IPS-20b (cell line): ENCODE results near the gene ATG13.

Experiments
- H3K27ac ChIP-seq: one replicate; pipeline ENCODE4 v1.5.1; 2013; ENCODE audit warnings: low read length
- H3K27me3 ChIP-seq: 2 replicates; pipeline ENCODE4 v1.6.1; 2013; ENCODE audit warnings: mild to moderate bottlenecking, low read length, inconsistent platforms; ENCODE audit not compliant: insufficient read depth
- H3K36me3 ChIP-seq: 2 replicates; pipeline ENCODE4 v1.6.1; 2013; ENCODE audit warnings: low read depth, mild to moderate bottlenecking, inconsistent platforms, low read length, moderate library complexity; ENCODE audit not compliant: insufficient read depth
- H3K4me1 ChIP-seq: 2 replicates; pipeline ENCODE4 v1.6.1; 2013; ENCODE audit warnings: mild to moderate bottlenecking, control low read depth, inconsistent platforms, low read length, moderate library complexity; ENCODE audit not compliant: insufficient read depth
- H3K4me3 ChIP-seq: 2 replicates; pipeline ENCODE4 v1.5.1; 2013; ENCODE audit warnings: mild to moderate bottlenecking, low read length, inconsistent platforms
- H3K9ac ChIP-seq: 2 replicates; pipeline ENCODE4 v1.6.1; 2013; ENCODE audit warnings: low read depth, mild to moderate bottlenecking, inconsistent platforms, low read length, moderate library complexity
- H3K9me3 ChIP-seq: 2 replicates; pipeline ENCODE4 v1.6.1; 2013; ENCODE audit warnings: mild to moderate bottlenecking, low read depth, low read length, inconsistent platforms; ENCODE audit not compliant: insufficient read depth

ATG13 gene

DNA sequence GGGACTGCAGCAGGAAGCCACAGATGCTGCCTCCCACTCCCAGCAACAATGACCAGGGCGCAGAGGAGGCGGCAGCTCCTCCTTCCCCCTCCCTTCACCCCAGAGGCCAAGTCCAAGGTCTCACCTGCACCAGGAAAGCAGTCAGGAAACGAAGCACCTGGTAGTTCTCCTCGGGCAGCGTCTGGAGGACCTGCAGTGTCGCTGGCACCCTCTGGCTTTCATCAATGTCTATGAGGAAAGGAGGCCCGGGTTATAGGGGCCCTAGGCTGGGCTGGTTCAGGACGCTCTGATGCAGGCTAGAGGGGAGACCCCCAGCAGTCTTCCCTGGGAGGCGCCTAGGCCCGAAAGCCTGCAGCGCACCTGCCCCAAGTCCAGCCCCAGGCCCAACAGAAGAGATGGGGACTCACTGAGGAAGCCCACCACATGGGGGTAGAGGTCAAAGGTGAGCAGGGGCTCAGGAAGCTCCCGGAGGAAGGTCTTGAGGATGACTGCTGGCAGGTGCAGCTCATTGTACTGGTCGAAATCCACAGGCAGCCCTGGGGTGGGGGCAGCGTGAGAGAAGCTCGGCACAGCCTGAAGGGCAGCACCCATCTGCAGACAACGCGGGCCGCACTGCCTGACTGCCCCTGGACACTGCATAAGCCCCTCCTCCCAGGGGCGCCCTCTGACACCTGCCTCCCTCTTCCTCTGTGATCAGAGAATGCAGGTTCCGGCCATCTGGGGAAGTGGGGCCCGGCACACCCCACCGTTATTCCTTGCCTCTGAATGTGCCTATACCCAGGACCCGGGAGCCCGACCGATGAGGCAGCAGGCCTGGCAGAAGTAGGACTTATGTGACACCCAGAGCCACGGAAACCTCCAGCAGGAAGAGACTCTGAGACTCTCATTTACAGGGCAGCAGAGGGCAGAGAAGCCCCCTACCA lies 62.1 kb downstream of the ATG13 start:
- peaks cover 4% of the 10 kb centered on the region for H3K4me1 ChIP-seq
- H3K9me3 ChIP-seq: no peaks in the 10 kb centered on the region
- H3K27ac ChIP-seq: no peak overlapping the region
- H3K4me3 ChIP-seq: no peak overlapping the region
- H3K27me3 ChIP-seq: no peaks in the 10 kb centered on the region
- no peak overlapping the region for H3K9ac ChIP-seq
- peaks cover 17% of the 10 kb centered on the region for H3K36me3 ChIP-seq

DNA sequence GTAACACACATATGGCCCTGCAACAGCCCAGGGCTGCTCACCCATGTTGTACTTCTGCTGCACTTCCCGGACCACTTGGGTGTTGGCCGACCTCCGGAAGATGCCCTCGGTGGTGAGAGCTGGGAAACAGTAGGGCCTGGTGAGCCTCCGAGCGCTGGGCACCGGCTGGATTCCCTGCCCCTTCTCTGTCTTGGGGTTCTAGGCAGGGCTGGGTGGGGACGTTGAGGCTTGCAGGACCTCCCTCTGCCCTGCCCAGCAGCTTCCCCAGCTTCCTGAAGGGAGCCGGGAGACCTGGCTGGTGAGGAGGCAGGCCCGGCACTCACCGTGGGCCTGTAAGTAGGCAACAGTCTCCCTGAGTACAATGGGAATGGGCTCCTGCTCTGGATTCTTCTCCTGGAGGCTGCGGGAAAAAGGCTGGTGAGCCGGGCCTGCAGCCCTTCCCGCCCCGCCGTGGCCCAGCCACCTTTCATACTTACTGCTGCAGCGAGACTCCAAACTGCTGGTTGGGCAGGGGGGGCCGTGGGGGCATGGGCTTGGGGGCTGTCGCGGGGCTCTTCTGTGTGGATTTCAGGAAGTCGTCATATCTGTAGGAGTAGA lies 62.9 kb downstream of the ATG13 start:
- Histone ChIP-seq H3K36me3 (peaks cover 17% of the 10 kb centered on the region), H3K4me3 (no peak overlapping the region), H3K27ac (no peak overlapping the region), H3K9me3 (no peaks in the 10 kb centered on the region), H3K4me1 (peaks cover 1% of the 10 kb centered on the region; the same call in 1 of the 2 replicates), H3K9ac (no peak overlapping the region), H3K27me3 (no peaks in the 10 kb centered on the region)

DNA sequence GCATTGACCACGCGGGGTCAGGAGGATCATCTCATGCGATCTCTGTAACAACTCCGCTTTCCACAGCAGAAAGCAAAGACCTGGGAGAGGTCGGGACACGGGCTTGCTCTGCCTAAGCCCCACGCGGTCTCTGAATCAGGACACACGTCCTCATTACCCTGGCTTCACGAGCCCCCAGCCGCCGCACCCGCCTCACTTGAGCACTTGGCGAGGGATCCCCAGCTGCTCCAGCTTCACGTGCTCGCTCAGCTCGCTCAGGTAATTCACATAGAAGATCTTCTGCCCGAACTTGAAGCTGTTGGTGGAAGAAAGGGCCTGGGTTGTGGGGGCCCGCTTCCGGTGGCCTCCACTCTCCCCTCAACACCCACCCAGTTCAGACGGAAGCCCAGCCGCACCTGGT lies 63.5 kb downstream of the ATG13 start:
- no peaks in the 10 kb centered on the region for H3K9me3 ChIP-seq
- peaks cover 17% of the 10 kb centered on the region for H3K36me3 ChIP-seq
- H3K9ac ChIP-seq: no peak overlapping the region
- no peaks in the 10 kb centered on the region for H3K4me1 ChIP-seq
- H3K27ac ChIP-seq: no peak overlapping the region
- no peaks in the 10 kb centered on the region for H3K27me3 ChIP-seq
- no peak overlapping the region for H3K4me3 ChIP-seq

DNA sequence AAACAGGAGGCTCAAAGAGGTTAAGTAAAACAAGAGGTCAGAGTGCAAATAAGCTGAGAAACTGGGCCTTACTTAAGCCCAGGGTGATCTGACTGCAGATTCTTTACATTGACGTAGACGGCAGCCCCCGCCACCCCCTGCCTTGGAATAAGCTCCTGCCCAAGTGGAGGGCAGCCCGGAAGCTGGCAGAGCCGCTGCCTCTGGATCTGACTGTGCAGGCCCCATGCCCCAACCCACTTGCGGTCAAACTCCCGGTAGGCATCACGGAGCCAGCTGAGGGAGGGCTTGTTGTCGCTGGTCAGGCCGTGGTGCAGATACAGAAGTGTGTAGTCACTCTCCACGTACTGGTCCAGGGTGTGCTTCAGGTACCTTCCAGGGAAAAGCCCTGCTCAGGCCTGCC lies 64.5 kb downstream of the ATG13 start:
- Histone ChIP-seq H3K4me3 (no peak overlapping the region), H3K4me1 (no peaks in the 10 kb centered on the region), H3K9me3 (no peaks in the 10 kb centered on the region), H3K27ac (no peak overlapping the region), H3K36me3 (peaks cover 17% of the 10 kb centered on the region), H3K9ac (no peak overlapping the region), H3K27me3 (no peaks in the 10 kb centered on the region)

DNA sequence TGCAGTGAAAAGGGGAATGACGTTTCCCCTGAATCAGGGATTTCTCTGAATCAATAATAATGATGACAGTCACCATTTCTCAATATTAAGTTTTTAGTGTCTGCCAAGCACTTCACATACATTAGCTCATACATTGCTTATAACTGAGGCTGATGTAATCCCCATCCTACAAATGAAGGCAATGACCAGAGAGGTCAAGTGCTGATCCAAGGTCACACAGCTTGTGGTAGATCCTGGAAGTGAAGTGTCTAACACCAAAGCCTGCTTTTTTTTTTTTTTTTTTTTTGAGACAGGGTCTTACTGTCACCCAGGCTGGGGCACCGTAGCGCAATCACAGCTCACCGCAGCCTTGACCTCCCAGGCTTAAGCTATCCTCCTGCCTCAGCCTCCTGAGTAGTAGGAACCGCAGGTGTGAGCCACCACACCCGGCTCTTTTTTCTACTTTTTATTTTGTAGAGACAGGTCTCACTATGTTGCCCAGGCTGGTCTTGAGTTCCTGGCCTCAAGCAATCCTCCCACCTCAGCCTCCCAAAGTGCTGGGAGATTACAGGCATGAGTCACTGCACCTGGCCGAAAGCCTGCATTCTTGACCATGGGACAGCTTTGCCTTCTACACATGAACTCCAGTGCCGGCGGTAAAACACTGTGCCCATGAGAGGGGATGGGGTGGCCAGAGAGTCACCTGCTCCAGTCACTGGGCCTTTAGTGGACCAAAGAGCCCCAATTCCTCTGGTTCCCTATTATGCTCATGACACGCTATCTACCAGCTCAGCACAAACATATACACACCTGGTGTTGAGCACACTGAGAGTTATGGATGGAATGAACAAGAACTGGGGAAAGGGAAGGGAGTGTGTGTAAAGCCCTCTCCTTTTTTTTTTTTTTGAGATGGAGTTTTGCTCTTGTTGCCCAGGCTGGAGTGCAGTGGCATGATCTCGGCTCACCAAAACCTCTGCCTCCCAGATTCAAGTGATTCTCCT lies 65.7 kb downstream of the ATG13 start:
- Histone ChIP-seq H3K36me3 (peaks cover 26% of the 10 kb centered on the region), H3K4me3 (no peak overlapping the region), H3K27me3 (no peaks in the 10 kb centered on the region), H3K4me1 (no peaks in the 10 kb centered on the region), H3K27ac (no peak overlapping the region), H3K9ac (no peak overlapping the region), H3K9me3 (no peaks in the 10 kb centered on the region)

DNA sequence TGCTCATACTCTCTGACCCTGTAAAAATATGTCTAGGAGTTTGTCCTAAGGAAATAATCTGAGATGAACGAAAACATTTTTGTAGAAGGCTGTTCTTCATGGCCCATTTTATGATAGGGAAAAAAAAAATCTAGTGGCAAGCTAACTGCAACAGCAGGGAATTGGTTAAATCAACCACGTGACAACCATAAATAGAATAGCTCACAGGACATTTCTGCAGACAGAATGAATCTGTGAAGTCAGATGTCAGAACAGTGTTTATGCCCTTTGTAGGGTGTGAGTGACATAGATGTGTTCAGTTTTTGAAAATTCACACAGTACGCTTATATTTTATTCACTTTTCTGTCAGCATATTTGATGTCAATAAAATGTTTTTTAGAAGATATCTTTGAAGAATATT lies 67.0 kb downstream of the ATG13 start:
- Histone ChIP-seq H3K36me3 (peaks cover 18% of the 10 kb centered on the region), H3K27ac (no peak overlapping the region), H3K9ac (no peak overlapping the region), H3K9me3 (no peaks in the 10 kb centered on the region), H3K4me3 (no peak overlapping the region), H3K4me1 (no peaks in the 10 kb centered on the region), H3K27me3 (no peaks in the 10 kb centered on the region)

DNA sequence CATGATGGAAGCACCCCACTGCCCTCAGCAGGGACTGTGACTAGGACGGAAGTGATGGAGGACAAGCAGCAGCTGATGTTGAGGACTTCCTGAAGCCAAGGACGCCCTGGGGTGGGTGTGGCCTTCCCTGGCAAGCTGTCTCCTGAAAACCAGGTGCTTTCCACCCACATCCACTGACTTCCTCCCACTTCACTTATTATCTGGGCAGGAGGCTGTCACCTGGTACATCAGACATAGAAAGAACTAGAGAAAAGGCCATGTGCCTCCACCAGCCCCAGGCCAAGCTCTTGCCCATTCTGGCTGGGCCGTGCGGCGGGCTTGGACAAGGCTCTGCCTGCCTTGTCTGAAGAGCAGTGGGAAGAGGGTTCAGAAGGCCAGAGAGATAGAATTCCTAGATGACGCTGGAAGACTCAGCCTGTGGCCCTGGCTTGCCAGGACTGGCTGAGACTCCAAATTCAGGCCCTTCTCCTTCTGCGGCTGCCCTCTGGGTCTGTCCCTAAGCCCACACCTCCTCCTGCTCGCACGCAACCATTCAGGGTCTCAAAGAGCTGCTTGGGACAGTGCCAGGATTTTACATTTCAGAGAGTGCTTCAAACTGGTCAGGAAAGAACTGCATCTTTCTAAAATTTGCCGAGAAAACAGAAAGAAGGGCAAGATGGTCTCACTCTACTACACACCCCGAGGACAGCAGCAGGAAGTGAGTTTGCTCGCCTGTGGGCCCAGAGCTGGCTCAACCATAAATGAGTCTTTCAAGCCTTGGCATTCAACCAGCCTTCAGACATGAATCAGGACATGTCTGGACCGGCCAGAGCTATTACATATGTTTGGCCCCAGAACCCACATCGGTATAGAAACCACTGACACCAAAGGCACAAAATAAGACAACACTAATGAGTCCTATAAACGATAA lies 69.8 kb downstream of the ATG13 start:
- no peak overlapping the region for H3K4me3 ChIP-seq
- H3K36me3 ChIP-seq: peaks cover 11% of the 10 kb centered on the region; the same call in 1 of the 2 replicates
- no peaks in the 10 kb centered on the region for H3K9me3 ChIP-seq
- H3K27me3 ChIP-seq: no peaks in the 10 kb centered on the region
- no peak overlapping the region for H3K9ac ChIP-seq
- H3K4me1 ChIP-seq: no peaks in the 10 kb centered on the region
- H3K27ac ChIP-seq: no peak overlapping the region

DNA sequence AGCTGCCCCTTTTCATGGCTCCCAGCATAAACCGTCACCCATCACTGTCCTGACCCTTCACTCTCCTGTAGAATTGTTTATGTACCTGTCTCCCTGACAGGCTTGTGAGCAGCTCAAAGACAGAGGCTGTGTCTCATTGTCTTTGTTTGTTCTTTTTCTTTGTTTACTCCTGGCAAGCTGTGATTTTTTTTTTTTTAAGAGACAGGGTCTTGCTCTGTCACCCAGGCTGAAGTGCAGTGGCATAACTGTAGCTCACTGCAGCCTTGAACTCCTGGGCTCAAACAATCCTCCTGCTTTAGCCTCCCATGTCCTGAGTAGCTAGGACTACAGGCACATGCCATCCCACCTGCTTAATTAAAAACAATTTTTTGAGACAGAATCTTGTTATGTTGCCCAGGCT lies 73.3 kb downstream of the ATG13 start:
- Histone ChIP-seq H3K9ac (no peak overlapping the region), H3K4me3 (no peak overlapping the region), H3K27me3 (no peaks in the 10 kb centered on the region), H3K27ac (no peak overlapping the region), H3K9me3 (no peaks in the 10 kb centered on the region), H3K36me3 (peaks cover 26% of the 10 kb centered on the region), H3K4me1 (no peaks in the 10 kb centered on the region)

DNA sequence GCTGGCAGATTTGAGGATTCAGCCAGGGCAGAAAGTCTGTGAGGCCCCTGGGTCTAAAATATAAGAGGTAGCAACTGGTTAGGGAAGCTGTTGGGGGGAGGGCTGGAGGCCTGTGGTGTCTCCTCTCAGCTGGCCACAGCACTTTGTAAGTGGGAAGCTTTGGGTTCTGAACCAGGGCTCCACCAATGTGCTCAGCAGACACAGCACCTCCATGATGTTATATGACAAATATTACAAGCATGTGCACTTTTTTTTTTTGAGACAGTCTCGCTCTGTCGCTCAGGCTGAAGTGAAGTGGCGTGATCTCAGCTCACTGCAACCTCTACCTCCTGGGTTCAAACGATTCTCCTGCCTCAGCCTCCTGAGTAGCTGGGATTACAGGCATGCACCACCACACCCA lies 75.1 kb downstream of the ATG13 start:
- Histone ChIP-seq H3K27ac (no peak overlapping the region), H3K36me3 (peaks cover 26% of the 10 kb centered on the region), H3K9ac (no peak overlapping the region), H3K27me3 (no peaks in the 10 kb centered on the region), H3K9me3 (no peaks in the 10 kb centered on the region), H3K4me3 (no peak overlapping the region), H3K4me1 (no peaks in the 10 kb centered on the region)

DNA sequence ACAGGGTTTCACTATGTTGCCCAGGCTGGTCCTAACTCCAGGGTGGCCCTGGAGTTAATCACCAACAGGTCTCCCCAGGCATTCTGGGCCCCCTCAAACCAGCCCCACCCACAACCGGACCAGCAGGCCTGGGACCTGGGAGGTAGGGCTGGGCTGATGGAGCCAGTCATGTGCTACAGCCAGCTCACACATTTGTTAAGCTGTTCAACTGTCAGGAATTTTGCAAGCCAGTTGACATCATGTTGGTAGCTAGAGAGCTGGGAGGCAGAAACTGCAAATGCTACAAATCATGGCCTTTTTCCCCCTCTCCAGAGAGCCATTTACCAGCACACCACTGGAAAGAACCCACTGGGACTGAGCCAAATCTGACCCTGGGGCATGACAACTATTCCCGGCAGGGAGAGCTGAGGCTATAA lies 76.3 kb downstream of the ATG13 start:
- no peak overlapping the region for H3K27ac ChIP-seq
- no peak overlapping the region for H3K4me3 ChIP-seq
- no peaks in the 10 kb centered on the region for H3K27me3 ChIP-seq
- no peak overlapping the region for H3K9ac ChIP-seq
- H3K4me1 ChIP-seq: no peaks in the 10 kb centered on the region
- no peaks in the 10 kb centered on the region for H3K9me3 ChIP-seq
- peaks cover 17% of the 10 kb centered on the region for H3K36me3 ChIP-seq

DNA sequence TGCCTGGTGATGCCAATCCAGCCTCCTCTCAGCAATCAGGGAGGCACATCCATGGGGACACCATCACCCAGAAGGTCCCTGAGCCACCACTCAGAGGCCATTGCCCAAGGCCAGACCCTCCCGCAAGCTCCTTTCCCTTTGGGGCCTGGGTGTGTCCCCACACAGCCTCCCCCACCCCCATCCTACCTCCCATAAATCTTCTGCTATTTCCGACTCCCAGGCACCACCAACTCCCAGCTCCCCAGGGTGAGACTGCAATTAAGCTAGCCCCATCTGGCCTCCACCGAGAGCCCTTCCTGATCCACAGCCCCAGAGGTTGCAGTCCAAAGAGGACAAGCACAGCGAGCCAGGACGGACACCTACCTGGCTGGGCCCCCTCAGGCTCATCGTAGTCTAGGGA lies 76.7 kb downstream of the ATG13 start:
- no peaks in the 10 kb centered on the region for H3K27me3 ChIP-seq
- no peak overlapping the region for H3K27ac ChIP-seq
- H3K4me3 ChIP-seq: no peak overlapping the region
- H3K4me1 ChIP-seq: no peaks in the 10 kb centered on the region
- H3K9me3 ChIP-seq: no peaks in the 10 kb centered on the region
- peaks cover 17% of the 10 kb centered on the region for H3K36me3 ChIP-seq
- H3K9ac ChIP-seq: no peak overlapping the region
